ENCODE measurements around the gene SCFD2.
"Not testable (repeated sequence)": the region's sequence is repeated elsewhere in the genome, so short reads cannot be mapped to it uniquely, and the experiment has no call there.

Gene SCFD2

DNA sequence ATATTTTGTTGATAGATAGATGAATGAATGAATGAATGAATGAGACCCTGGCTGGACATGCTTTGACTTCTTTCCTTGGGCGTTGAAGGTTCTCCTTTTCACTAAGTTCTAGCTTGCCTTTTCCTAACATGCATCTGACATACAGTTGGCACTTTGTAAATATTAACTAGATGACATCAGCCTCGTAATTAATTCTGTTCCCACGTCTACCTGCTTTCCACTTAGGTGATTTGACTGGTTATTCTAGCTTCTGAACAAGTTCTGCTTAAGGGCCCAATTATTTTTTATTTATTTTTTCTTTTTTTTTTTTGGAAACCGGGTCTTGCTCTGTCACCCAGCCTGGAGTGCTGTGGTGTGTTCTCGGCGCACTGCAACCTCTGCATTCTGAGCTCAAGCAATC lies 517.6 kb downstream of the SCFD2 start:
- DNase-seq (ENCODE audit: low read depth): no peak

DNA sequence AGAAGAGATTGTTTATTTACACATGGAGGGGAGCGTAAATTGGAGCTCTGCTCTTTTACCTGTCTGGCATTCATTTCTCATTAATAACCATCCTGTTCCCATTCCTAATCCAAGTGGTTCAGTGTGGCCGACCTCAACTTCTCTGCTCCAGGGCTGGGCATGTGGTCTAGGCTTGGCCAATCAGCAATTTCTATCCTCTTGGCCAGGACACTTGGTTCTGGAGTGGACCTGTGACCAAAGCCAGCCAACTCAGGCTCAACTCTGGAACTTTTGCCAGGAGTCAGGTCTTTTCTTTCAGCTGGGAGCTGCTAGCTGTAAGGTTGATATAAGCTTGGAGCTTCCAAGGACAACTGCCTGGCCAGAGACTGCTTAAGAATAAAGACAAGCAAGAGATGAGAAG lies 519.4 kb downstream of the SCFD2 start:
- DNase-seq (ENCODE audit: low read depth): no peak

DNA sequence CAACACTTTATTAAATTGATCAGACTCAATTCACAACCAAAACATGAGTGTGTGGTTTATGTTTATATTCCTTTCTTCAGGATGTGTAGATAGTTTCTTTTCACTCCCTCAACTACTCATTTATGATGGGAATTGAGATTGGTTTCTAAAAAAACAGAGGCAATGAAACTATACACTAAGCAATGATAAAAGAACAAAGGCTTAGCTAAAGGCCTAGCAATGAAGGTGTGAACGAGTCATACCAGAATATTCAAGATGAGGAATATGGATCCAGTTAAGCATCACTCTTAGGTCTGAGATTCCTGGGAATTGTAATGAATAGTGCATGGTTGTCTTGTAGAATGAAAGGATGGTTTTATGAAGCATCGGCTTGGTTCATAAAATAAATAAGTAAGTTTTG lies 521.3 kb downstream of the SCFD2 start:
- DNase-seq (ENCODE audit: low read depth): no peak

DNA sequence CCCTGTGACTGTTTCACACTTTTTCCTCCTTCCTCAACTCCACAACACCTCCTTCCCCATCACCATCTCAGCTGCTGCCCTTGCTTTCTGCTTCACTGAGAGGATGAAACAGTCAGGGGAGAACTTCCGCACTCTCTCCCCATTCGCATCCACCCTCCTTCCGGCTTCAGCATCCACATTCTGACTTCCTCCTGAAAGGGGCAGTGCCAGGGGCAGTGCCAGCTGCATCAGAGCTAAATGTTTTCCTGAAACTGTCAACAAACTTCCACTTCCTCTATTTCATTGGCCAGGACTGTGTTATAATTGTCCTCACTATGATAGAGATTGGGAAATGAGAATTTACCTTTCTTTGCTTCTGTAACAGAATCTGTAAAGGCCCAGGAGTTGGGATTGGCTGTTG lies 521.9 kb downstream of the SCFD2 start:
- no peak for DNase-seq (ENCODE audit: low read depth)

DNA sequence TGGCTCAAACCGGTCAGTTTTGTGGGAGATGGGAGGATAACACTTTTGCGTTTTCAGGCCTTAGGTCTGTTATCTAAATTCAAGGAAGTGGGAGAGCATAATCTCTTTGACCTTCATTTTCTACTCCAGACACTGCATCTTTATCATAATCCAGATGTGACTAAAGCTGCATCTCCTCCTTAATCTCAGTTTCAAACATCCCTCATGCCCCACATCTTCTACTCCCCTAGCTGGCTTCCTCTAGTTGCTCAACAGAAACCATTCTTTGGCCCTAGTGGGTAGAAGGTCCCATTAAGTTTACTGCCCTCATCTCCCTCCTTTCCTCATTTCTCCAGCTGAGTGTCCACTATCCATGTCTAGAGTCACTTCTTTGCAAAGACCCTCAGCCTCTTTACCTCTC lies 522.5 kb downstream of the SCFD2 start:
- DNase-seq (ENCODE audit: low read depth): no peak

DNA sequence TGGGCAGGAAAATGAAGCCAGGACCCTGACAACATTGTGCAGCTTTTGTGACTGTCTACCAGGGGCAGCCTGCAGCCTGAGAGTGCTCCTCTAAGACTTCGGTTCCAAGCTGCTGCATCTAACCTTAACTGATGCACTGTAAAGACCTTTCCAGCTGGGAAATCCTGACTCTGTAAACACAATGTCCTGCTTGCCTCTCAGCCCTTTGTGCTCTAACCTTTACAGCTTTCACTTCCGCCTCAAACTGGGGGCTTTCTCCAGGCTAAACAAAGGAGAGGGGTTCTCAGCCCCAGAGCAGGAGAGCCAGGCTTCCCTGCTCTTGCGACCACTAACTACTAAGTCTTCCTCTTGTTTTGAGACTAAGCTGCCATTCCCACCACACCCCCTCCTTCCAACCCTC lies 523.1 kb downstream of the SCFD2 start:
- DNase-seq (ENCODE audit: low read depth): no peak

DNA sequence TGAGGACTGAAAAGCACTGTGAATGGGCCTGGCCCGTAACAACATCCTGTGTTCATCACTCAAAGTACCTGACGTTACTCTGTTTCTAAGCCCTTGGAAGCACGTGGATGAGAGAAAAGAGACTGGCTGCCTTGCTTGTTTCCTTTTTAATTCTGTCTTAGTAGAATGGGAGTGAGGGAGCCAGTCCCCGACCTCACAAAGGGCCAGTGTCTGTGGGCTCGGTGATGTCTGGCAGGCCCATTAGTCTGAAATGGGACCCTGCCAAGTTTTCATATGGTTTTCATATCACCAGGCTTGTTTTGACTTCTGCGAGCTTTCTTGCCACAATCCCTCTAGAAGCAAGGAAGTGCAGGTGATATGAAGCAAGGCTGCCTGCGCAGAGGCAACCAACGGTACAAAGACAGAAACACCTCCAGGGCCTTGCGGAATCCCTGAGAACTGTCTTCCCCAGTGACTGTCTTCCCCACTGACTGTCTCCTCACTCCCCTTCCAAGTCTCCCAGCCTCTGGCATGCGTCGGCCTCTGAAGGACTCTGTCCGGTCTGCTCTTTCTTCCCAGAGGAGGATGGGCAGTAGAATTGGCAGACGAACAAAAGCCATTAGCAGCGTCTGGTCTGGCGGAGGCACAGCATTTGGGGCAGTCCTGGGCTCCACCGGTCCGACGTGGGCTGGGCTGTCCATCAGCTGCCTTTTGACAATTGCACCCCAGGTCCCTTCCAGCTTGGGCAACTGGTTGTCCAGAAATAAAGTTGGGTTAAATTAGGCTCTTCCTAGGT lies 524.0 kb downstream of the SCFD2 start:
- DNase-seq (ENCODE audit: low read depth): no peak

DNA sequence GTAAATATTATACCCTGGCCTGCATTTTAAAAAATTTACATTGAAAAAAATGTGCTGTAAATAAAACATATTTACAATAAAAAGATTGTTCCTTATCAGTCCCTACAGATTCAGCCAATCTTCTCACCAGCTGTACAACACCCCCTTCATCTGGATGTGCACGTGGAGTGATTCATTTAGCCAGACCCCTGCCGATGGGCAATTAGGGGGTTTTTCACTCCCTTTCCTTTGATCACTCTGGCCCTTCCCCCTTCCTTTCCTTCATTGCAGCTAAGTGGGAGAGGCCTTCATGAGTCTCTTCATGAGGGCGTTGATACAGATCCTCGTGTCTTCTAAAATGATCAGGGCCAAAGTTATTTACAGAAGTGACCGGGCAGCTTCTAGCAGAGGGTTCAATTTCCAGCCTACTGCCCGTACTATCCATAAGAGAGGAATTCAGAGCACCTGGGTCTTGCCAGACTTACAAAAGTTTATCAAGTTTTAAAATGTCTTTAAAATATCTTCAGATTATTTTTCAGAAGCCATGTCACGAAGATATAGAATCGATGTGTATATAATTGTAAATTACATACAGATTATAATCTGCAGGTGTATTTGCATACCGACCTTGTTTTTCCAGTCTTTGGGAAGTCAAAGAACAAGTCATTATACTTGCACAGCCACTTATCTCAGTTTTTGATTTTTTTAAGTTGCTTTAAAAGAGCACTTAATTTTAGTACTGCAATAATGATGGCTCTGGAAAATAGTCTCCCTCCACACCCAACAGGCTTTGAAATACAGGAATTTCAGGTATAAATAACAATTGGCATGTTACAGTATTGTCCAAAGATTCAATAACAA lies 525.1 kb downstream of the SCFD2 start:
- no peak for DNase-seq (ENCODE audit: low read depth)

DNA sequence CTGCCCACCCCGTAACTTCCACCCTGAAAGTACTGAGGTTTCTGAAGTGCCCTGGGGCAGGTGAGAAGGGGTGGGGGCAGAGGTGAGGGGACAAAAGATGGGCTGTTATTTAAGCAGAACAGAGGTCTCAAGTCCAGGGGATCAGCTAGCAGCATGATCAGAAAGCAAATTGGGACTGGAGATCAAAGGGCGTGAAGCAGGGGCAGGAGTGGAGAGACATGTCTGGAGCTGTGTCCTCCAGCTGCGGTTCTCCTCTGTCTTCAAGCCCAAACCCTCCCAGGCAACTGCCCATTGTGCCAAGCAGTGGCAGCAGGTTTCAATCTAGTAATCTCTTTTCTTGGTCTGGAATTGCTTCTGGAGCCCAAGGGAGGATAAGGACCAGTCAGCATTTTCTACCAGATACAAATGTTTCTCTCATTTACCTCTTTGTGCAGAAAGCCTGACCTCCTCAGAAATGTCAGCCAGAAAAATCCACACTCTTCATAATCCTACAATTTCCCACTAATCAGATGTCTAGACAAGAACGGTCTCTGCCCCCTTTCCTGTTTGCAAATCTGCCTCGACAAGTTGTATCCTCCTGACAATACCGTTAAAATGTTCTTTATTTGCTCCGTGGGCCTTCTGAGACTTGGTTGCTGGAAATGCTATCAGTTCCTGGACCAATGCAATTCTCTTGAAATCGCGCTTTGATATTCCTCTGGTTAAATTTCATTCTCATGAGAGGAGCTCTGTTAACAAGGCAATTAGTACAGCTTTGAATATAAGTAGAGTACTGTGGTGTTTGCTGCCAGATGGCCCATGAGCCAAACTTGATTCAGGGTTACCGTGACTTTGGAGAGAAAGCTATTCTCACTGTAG lies 526.9 kb downstream of the SCFD2 start:
- no peak for DNase-seq (ENCODE audit: low read depth)

DNA sequence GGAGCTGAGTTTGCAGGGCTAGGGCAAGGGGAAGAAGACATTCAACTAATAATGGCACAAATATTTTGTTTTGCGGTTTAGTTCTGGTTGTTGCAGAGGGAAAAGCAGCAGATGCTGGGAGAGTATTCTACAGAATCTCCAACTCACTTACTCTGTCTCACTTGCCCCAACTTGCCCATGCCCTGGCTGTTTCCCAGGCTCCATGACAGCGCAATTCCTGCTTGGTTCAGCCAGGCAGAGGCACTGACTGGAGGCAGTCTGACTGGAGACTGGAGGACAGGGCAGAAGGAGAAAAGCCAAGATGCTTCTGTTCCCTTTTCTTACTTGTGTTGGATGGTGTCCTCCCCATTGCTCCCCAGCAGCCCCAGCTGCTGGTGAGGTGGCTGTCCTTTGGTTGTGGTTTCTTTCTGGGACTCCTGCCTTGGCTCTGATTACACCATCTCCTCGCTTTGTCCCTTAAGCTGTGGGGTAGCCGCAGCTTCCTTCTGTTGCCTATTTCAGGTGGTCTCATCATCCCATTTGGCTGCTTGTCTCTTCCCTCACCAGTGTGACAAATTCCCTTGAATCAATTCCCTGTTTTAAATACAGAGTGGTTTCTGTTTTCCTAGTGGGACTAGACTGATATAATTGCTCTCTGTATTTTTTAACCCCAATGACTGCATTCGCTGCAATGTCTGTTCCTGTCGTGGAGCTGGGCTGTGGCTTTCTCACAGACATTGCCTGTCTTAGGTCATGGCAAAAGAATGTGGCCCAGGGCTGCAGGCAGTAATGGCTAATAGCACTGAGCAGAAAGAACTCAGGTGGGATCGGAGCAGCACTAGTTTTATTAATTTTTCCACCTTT lies 527.9 kb downstream of the SCFD2 start:
- no peak for DNase-seq (ENCODE audit: low read depth)

DNA sequence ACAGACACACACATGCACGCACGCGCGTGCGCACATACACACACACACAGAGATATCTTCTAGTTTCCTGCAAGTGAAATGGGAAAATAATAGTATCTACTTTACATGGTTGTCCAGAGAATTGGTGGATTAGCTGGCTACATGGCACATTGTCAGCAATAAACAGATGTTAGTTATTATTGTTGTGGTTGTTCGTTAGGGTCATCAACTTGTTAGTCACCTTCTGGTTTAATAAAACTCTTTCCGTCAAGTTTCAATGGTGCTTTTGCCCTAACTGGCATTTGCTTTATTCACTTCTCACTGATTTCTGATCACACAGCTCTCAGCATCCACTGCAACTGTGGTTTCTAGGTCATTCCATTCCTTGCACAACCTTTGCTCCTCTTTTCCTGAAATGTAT lies 529.2 kb downstream of the SCFD2 start:
- no peak for DNase-seq (ENCODE audit: low read depth)

DNA sequence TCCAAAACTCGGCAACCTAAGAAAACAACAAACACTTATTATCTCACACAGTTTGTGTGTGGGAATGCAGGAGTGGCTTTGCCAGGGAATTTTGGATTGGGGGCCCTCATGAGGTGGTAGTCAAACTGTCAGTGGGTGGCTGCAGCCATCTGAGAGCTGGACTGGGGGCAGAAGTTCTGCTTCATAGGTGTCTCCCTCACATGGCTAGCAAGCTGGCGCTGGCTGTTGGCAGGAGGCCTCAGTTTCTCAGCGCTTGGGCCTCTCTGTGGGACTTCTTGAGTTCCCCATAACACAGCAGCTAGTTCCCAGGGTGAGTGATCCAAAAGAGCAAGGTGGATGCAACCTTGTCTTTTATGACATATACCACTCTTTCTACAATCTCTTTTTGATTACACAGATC lies 529.7 kb downstream of the SCFD2 start:
- DNase-seq (ENCODE audit: low read depth): no peak

DNA sequence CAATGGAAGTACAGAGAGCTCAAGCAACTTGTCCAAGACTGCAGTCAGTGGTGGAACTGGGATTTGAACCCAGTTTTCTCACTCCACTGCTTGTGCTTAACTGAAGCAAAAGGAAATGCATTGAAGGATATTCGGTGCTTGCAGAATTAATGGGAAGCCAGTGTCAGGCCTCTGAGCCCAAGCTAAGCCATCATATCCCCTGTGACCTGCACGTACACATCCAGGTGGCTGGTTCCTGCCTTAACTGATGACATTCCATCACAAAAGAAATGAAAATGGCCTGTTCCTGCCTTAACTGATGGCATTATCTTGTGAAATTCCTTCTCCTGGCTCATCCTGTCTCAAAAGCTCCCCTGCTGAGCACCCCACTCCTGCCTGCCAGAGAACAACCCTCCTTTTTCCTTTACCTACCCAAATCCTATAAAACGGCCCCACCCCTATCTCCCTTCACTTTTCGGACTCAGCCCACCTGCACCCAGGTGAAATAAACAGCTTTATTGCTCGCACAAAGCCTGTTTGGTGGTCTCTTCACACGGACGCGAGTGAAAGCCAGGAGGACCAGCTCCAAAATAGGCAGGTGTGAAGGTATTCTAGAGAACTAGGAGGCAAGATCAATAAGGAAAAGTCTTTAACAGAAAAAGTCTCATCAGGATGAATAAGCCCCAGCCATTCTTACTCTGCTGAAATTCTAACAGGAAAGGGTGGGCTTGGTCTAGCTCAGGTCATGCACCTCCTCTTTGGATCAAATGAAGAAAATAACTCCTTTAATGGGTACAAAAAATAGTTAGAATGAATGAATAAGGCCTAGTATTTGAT lies 531.0 kb downstream of the SCFD2 start:
- not testable (repeated sequence) for DNase-seq (ENCODE audit: low read depth)

DNA sequence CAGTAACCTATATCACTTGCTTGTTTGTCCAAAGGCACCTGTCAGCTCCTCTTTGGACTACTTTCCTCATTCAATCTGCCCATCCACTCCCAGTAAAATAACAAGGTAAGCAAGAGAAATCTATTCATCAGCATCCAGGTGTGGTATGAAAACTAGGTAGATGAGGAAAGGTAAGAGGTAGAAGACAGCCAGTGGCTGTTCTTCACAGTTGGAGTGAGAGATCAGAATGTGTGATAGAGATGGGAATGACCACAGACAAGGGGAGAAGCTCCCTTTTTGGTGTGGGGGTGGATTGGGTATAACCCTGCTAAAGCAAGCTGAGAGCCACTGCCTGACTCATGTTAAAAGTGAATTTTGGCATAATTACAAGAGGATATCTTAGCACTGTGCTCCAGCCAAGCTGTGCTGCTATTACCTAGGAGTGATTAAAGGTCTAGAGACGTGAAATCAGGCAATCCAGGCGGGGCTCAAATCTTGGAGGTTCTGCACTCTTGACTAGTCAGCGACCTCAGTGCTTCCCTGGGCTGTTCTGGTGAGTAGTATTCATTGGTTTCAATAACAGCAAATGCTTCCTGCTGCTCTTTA lies 531.8 kb downstream of the SCFD2 start:
- no peak for DNase-seq (ENCODE audit: low read depth)

DNA sequence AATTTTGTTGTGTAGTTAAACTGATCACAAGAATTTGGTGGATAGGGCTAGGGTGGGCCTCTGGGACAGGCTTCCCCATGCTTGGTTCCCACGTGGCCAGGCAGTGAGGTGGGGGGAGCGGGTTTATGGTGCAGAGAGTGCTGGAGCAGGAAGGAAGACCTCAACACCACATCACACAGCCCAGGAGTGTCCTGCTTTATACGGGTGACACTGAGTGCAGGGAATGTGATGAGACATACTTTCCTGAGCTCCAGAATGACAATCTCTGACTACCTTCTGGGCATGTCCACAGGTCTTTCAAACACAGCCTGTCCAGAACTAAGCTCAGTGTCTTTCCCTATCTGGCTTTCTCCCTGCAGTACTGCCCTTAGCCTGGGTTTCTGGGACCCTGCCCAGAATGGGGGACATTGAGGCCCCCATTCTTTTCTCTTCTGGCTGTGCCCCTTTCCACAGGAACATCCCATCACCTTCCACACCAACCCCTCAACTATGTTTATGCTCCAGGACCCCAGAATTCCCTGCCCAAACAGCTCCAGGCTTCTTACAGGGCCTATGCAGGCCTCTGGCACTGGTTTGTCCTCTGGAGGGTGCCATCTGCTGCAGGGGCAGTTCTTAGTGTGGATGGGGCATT lies 540.3 kb downstream of the SCFD2 start:
- DNase-seq (ENCODE audit: low read depth): no peak

DNA sequence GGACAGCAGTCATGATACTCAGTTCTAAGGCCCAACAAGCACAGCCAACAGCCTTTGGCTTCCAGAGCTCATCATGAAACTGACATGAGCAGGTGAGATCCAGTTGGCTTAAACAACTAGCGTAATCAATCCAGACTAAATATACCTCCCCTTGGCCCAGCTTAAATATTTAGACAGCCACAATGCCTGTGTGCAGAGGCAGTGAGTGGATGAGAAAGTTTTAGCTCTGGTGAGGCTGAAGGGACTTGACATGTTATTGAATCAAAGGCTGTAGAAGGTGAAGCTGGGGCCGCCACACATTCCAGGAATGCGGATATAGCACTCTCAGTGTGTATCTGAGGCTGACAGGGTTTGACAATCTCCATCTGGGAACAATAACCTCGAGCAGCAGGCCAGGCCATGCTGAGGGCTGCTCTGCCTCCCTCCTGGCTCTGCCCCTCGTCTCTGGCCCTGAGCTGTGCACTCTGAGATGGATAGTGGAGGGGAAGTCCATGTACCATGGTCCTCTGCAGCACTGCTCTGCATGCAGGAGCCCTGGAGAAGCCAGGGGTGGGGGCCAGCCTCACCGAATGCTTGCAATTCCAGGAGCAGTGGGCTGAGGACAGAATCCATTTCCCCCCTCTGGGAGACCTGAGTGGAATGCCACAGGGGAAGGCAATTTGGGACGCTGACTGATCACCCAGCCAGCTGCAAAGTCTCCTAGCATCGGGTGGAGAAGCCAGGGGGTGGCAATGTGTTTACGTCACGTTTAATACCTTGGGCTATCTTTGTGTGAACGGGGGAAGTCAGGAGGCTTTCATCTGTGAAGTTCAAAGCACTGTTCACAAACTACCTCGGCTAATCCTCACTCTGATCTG lies 541.0 kb downstream of the SCFD2 start:
- no peak for DNase-seq (ENCODE audit: low read depth)

DNA sequence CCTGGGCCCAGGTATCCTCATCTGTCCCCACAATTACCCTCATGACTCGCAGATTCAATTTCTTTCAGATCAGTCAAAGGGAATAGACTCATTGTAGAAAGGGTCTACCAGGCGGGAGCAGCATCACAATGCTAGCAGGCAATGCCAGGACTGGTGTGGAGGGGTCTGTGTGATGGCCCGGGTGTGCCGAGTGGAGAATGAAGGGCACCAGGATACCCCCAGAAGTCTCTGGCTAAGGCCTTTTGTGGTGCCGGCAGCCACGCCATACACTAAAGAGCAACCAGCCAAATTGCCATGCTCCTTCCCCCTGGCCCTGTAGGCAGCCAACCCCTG lies 541.6 kb downstream of the SCFD2 start:
- no peak for DNase-seq (ENCODE audit: low read depth)

DNA sequence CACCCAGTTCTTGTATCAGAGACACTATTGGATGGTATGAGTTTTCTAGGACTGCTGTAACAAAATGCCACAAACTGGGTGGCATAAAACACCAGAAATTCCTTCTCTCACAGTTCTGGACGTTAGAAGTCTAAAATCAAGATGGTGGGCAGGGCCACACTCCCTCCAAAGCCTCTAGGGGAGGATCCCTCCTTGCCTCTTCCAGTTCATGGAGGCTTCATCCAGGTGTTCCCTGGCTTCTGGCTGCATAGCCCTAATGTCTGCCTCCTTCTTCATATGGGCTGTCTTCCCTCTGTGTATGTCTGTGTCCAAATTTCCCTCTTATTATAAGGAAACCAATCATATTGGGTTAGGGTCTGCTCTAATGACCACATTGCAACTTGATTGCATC lies 542.2 kb downstream of the SCFD2 start:
- no peak for DNase-seq (ENCODE audit: low read depth)
